GM19463 (cell line): ENCODE results near the gene ADAMTS12.
"Not testable (repeated sequence)": the region's sequence is repeated elsewhere in the genome, so short reads cannot be mapped to it uniquely, and the experiment has no call there.

Experiments
- ATAC-seq: cut with Tn5 transposase; IDR thresholded peaks from one replicate; pipeline ENCODE4 v1.9.1; 2021; ENCODE audit warnings: mild to moderate bottlenecking, moderate library complexity; ENCODE audit not compliant: unreplicated experiment

The ADAMTS12 gene

DNA sequence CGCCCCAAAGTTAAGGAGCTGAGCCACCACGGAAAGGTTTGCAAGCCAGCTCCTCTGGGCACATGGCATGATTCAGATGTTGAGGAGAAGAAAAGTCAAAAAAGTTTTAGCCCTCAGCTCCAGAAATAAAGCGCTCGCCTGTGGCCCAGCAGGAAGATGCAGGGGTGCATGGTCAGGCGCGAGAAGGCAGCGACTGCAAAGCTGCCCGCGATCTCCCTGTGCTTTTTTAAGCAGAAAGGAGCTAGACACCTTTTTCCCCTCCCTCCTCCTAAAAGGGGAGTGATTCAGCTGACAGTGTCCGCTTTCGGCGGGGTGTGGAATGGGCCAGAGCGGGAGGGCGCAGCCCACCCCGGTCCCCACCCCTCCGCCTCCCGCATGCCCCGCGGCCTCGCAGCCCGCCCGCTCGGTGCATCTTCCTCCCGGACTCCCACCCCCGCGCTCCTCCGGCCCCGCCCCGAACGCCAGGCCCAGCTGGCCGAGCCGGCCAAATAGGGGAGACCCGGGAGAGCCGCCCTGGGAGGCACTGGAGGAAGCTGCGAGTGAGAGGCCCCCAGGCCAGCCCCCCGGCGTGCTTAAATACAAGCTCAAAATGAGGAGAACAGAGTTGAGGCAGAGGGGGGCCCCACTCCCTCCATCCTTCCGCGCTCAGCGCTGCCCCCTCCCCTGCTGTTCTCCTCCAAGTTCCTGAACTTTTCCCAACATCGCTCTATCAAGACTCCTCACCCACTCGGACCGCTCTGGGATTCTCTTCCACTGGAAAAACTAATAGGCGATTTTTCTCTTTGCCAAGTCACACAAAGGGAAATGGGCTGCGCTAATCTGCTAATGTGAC, at the start of gene ADAMTS12:
TSS of gene ADAMTS12 (minus strand) at position 203 of the 832 bp plus-strand sequence. CDS start at position 69, 134 bp downstream.
- peak; percentile 50 for ATAC-seq

GRCh38 chr5:33941090-33941489, 49.3 kb upstream of the ADAMTS12 start:
- no peak for ATAC-seq

GRCh38 chr5:33939556-33940262, 47.9 kb upstream of the ADAMTS12 start:
- ATAC-seq = no peak

DNA sequence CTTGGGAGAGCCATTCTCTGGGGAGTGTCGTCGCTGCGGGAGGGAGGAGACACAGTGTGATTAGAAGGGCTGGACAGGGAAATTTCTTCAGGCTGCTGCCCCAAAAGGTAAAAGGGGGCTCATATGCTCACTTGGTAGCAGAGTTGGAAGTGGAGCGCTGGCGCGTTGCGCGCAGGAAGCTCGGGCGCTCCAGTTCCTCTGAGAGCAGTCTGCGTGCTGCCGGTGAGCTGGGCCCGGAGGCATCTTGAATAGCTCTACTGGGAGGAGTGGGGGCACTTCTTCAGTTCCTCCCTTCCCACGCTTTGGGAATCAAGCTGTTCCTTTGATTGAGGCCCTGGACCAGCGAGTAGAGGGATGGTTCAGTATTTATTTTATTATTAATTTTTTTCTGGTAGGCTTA, 47.1 kb upstream of the ADAMTS12 start:
- no peak for ATAC-seq

- ATAC-seq = no peak
These were observed 46.7 kb upstream of the ADAMTS12 start for GRCh38 chr5:33938507-33938796.

- ATAC-seq = no peak
These were observed 46.1 kb upstream of the ADAMTS12 start for GRCh38 chr5:33937707-33938506.

DNA sequence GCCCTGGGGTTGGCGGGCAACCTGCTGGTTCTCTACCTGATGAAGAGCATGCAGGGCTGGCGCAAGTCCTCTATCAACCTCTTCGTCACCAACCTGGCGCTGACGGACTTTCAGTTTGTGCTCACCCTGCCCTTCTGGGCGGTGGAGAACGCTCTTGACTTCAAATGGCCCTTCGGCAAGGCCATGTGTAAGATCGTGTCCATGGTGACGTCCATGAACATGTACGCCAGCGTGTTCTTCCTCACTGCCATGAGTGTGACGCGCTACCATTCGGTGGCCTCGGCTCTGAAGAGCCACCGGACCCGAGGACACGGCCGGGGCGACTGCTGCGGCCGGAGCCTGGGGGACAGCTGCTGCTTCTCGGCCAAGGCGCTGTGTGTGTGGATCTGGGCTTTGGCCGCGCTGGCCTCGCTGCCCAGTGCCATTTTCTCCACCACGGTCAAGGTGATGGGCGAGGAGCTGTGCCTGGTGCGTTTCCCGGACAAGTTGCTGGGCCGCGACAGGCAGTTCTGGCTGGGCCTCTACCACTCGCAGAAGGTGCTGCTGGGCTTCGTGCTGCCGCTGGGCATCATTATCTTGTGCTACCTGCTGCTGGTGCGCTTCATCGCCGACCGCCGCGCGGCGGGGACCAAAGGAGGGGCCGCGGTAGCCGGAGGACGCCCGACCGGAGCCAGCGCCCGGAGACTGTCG, 45.4 kb upstream of the ADAMTS12 start:
- no peak for ATAC-seq

GRCh38 chr5:33936381-33937016, 44.7 kb upstream of the ADAMTS12 start, which contains the start of gene RXFP3:
Gene RXFP3, plus strand, starts transcription at chr5:33936386. Its CDS starts 355 bp downstream, at chr5:33936741.
- ATAC-seq = no peak

GRCh38 chr5:33936004-33936380, 44.2 kb upstream of the ADAMTS12 start:
- ATAC-seq = peak; percentile 46

- ATAC-seq = peak; percentile 8
These were observed 42.4 kb upstream of the ADAMTS12 start for GRCh38 chr5:33934176-33934575.

GRCh38 chr5:33933723-33934169, 42.0 kb upstream of the ADAMTS12 start:
- peak; percentile 61 for ATAC-seq

DNA sequence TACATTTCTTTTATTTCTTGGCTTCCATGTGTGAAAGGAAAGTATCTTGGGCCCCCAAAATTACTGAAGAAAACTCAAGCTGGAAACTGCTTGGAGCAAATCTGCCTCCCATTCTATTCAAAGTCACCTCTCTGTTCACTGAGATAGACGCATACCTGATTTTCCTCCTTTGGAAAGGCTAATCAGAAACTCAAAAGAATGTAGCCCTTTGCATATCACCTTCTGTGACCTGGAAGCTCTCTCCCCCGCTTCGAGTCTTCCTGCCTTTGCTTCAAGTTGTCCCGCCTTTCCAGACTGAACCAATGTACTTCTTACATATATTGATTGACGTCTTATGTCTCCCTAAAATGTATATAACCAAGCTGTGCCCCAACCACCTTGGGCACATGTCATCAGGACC, 39.3 kb upstream of the ADAMTS12 start:
- ATAC-seq = no peak

DNA sequence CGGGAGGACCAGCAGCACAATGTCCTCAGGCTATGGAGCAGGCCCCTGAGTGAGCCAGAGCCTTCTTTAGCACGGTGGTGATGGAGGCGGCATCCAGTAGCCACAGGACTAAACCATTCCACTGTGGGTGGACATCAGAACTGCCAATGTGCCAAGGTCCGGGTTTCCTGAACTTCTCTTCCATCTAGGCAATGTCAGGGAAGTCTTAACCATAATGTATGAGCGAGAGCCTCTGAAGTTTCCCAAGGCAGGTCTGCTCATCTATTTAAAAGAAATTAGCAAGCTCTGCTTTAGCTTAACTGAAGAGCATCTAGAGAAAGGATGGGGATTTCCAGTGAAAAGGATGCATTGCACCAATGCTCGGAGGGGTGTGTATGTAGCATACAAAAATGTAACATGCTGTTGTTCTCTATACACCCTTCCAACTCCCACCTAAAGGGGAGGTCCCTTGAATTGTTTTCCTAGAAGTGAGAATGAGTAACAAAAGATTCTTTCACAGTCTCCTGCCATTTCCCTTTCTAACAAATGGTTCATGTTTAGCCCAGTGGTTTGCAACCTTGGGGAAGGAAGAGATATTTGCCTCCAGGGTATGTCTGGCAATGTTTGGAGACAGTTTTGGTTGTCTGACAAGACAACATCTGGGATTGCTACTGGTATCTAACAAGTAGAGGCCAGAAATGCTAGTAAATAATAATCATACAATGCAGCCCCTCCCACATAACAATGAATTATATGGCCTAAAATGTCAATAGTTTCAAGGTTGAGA, 38.3 kb upstream of the ADAMTS12 start:
- ATAC-seq = peak; percentile 26

GRCh38 chr5:33928283-33928682, 36.5 kb upstream of the ADAMTS12 start:
- ATAC-seq = no peak

DNA sequence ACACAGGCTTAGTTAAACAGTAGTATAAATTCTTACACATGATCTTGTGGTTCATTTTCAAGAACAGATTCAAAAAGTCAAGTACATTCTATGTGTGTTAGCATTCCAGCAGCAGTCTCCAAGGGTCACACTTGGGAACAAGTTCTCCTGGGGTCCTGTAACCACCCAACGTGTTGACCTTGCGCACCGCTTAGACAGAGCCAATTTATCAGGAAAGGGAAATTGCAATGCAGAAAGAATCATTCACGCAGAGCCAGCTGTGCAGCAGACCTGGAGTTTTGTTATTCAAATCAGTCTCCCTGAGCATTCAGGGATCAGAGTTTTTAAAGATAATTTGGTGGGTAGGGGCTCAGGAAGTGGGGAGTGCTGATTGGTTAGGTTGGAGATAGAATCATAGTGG, 35.9 kb upstream of the ADAMTS12 start:
- ATAC-seq = no peak

DNA sequence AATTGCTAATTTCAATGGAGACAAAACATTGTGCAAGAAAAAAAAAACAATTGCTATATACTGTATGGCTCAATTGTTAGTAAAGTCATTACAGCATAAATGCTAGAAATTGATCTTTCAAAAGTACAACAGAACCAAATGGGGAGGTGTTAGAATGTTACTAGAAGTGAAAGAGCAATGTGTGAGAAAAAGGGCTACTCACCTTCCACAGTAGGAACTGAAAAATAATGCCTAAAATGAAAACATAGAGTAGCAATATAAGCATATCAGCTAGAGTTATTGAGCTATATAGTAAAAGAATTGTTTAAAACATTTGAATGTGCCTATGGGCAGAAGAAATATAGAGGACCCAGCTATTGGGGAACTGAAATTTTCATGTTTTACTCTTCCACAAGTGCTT, 33.5 kb upstream of the ADAMTS12 start:
- no peak for ATAC-seq

- no peak for ATAC-seq
These were observed 29.2 kb upstream of the ADAMTS12 start for GRCh38 chr5:33921002-33921401.

DNA sequence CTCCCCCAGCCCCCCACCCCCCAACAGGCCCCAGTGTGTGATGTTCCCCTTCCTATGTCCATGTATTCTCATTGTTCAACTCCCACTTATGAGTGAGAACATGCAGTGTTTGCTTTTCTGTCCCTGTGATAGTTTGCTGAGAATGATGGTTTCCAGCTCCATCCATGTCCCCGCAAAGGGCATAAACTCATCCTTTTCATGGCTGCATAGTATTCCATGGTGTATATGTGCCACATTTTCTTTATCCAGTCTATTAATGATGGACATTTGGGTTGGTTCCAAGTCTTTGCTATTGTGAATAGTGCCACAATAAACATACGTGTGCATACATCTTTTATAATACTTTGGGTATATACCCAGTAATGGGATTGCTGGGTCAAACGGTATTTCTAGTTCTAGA, 23.1 kb upstream of the ADAMTS12 start:
- not testable (repeated sequence) for ATAC-seq

- not testable (repeated sequence) for ATAC-seq
These were observed 14.5 kb upstream of the ADAMTS12 start for GRCh38 chr5:33906248-33906647.

GRCh38 chr5:33905381-33905780, 13.6 kb upstream of the ADAMTS12 start:
- ATAC-seq = no peak
